ENCODE data around the gene F12.

Gene F12

GRCh38 chr5:177452688-177453638 lies 43.6 kb upstream of the F12 start:
- H3K9ac ChIP-seq (ENCODE audit: low read length), result no peak overlapping the region
- H3K9me3 ChIP-seq (ENCODE audit: control insufficient read depth, low read depth, low read length), result no peaks in the 10 kb centered on the region
- H3K4me3 ChIP-seq (ENCODE audit: low read length), result no peak overlapping the region
- peaks cover 12% of the 10 kb centered on the region for H3K4me1 ChIP-seq (ENCODE audit: control insufficient read depth, low read depth, low read length)
- peaks cover 9% of the 10 kb centered on the region for H3K36me3 ChIP-seq (ENCODE audit: control insufficient read depth, low read depth, low read length)
- H3K27me3 ChIP-seq (ENCODE audit: control insufficient read depth, insufficient read depth, low read length), result peaks cover 25% of the 10 kb centered on the region
- no peak overlapping the region for H3K27ac ChIP-seq (ENCODE audit: low read length)

GRCh38 chr5:177450667-177451424 lies 41.5 kb upstream of the F12 start:
- H3K9me3 ChIP-seq (ENCODE audit: control insufficient read depth, low read depth, low read length), result no peaks in the 10 kb centered on the region
- H3K4me3 ChIP-seq (ENCODE audit: low read length), result no peak overlapping the region
- H3K27me3 ChIP-seq (ENCODE audit: control insufficient read depth, insufficient read depth, low read length), result peaks cover 30% of the 10 kb centered on the region
- no peak overlapping the region for H3K9ac ChIP-seq (ENCODE audit: low read length)
- peaks cover 7% of the 10 kb centered on the region for H3K4me1 ChIP-seq (ENCODE audit: control insufficient read depth, low read depth, low read length)
- no peak overlapping the region for H3K27ac ChIP-seq (ENCODE audit: low read length)
- H3K36me3 ChIP-seq (ENCODE audit: control insufficient read depth, low read depth, low read length), result no peaks in the 10 kb centered on the region

GRCh38 chr5:177449140-177450061 lies 40.0 kb upstream of the F12 start:
- peaks cover 41% of the 10 kb centered on the region for H3K27me3 ChIP-seq (ENCODE audit: control insufficient read depth, insufficient read depth, low read length)
- no peak overlapping the region for H3K9ac ChIP-seq (ENCODE audit: low read length)
- peaks cover 14% of the 10 kb centered on the region for H3K4me1 ChIP-seq (ENCODE audit: control insufficient read depth, low read depth, low read length)
- H3K36me3 ChIP-seq (ENCODE audit: control insufficient read depth, low read depth, low read length), result no peaks in the 10 kb centered on the region
- H3K4me3 ChIP-seq (ENCODE audit: low read length), result no peak overlapping the region
- H3K27ac ChIP-seq (ENCODE audit: low read length), result no peak overlapping the region
- H3K9me3 ChIP-seq (ENCODE audit: control insufficient read depth, low read depth, low read length), result no peaks in the 10 kb centered on the region

GRCh38 chr5:177448244-177448950 lies 39.0 kb upstream of the F12 start:
- Histone ChIP-seq H3K27ac (ENCODE audit: low read length) (no peak overlapping the region), H3K4me3 (ENCODE audit: low read length) (peak overlapping the region; percentile 56), H3K9me3 (ENCODE audit: control insufficient read depth, low read depth, low read length) (no peaks in the 10 kb centered on the region), H3K27me3 (ENCODE audit: control insufficient read depth, insufficient read depth, low read length) (peaks cover 34% of the 10 kb centered on the region), H3K4me1 (ENCODE audit: control insufficient read depth, low read depth, low read length) (peaks cover 14% of the 10 kb centered on the region), H3K36me3 (ENCODE audit: control insufficient read depth, low read depth, low read length) (no peaks in the 10 kb centered on the region), H3K9ac (ENCODE audit: low read length) (peak overlapping the region; percentile 69)

GRCh38 chr5:177447611-177448243 lies 38.4 kb upstream of the F12 start:
- Histone ChIP-seq H3K36me3 (ENCODE audit: control insufficient read depth, low read depth, low read length) (no peaks in the 10 kb centered on the region), H3K27ac (ENCODE audit: low read length) (no peak overlapping the region), H3K27me3 (ENCODE audit: control insufficient read depth, insufficient read depth, low read length) (peaks cover 31% of the 10 kb centered on the region), H3K4me1 (ENCODE audit: control insufficient read depth, low read depth, low read length) (peaks cover 14% of the 10 kb centered on the region), H3K9me3 (ENCODE audit: control insufficient read depth, low read depth, low read length) (no peaks in the 10 kb centered on the region), H3K4me3 (ENCODE audit: low read length) (peak overlapping the region; percentile 56), H3K9ac (ENCODE audit: low read length) (peak overlapping the region; percentile 69)

GRCh38 chr5:177447066-177447610 lies 37.8 kb upstream of the F12 start:
- no peaks in the 10 kb centered on the region for H3K9me3 ChIP-seq (ENCODE audit: control insufficient read depth, low read depth, low read length)
- peak overlapping the region; percentile 62 for H3K4me3 ChIP-seq (ENCODE audit: low read length)
- peaks cover 14% of the 10 kb centered on the region for H3K4me1 ChIP-seq (ENCODE audit: control insufficient read depth, low read depth, low read length)
- H3K9ac ChIP-seq (ENCODE audit: low read length), result peak overlapping the region; percentile 69
- no peak overlapping the region for H3K27ac ChIP-seq (ENCODE audit: low read length)
- peaks cover 31% of the 10 kb centered on the region for H3K27me3 ChIP-seq (ENCODE audit: control insufficient read depth, insufficient read depth, low read length)
- no peaks in the 10 kb centered on the region for H3K36me3 ChIP-seq (ENCODE audit: control insufficient read depth, low read depth, low read length)

- Histone ChIP-seq H3K27ac (ENCODE audit: low read length) (no peak within 1 kb of the TSS), H3K36me3 (ENCODE audit: control insufficient read depth, low read depth, low read length) (no peaks in the 10 kb centered on the region), H3K9ac (ENCODE audit: low read length) (peak within 1 kb of the TSS; percentile 69), H3K4me3 (ENCODE audit: low read length) (peak within 1 kb of the TSS; percentile 62), H3K27me3 (ENCODE audit: control insufficient read depth, insufficient read depth, low read length) (peaks cover 26% of the 10 kb centered on the region), H3K4me1 (ENCODE audit: control insufficient read depth, low read depth, low read length) (peaks cover 14% of the 10 kb centered on the region), H3K9me3 (ENCODE audit: control insufficient read depth, low read depth, low read length) (no peaks in the 10 kb centered on the region)
These were observed 37.1 kb upstream of the F12 start, which contains the start of gene PRR7 for GRCh38 chr5:177446200-177447065. TSS of gene PRR7 (plus strand) at chr5:177446814. CDS start at chr5:177455068, 8,254 bp downstream.

- peaks cover 14% of the 10 kb centered on the region for H3K4me1 ChIP-seq (ENCODE audit: control insufficient read depth, low read depth, low read length)
- H3K4me3 ChIP-seq (ENCODE audit: low read length), result peak overlapping the region; percentile 62
- H3K9me3 ChIP-seq (ENCODE audit: control insufficient read depth, low read depth, low read length), result no peaks in the 10 kb centered on the region
- no peak overlapping the region for H3K27ac ChIP-seq (ENCODE audit: low read length)
- peaks cover 26% of the 10 kb centered on the region for H3K27me3 ChIP-seq (ENCODE audit: control insufficient read depth, insufficient read depth, low read length)
- peak overlapping the region; percentile 58 for H3K9ac ChIP-seq (ENCODE audit: low read length)
- H3K36me3 ChIP-seq (ENCODE audit: control insufficient read depth, low read depth, low read length), result no peaks in the 10 kb centered on the region
These were observed 36.5 kb upstream of the F12 start for GRCh38 chr5:177445917-177446199.

GRCh38 chr5:177445052-177445916 lies 35.9 kb upstream of the F12 start:
- Histone ChIP-seq H3K9me3 (ENCODE audit: control insufficient read depth, low read depth, low read length) (no peaks in the 10 kb centered on the region), H3K27me3 (ENCODE audit: control insufficient read depth, insufficient read depth, low read length) (peaks cover 26% of the 10 kb centered on the region), H3K4me3 (ENCODE audit: low read length) (no peak overlapping the region), H3K27ac (ENCODE audit: low read length) (no peak overlapping the region), H3K4me1 (ENCODE audit: control insufficient read depth, low read depth, low read length) (peaks cover 14% of the 10 kb centered on the region), H3K36me3 (ENCODE audit: control insufficient read depth, low read depth, low read length) (no peaks in the 10 kb centered on the region), H3K9ac (ENCODE audit: low read length) (peak overlapping the region; percentile 58)

Measured in iPS-18a (cell line).